Measurements from ENCODE around the gene CCDC51.

The CCDC51 gene

DNA sequence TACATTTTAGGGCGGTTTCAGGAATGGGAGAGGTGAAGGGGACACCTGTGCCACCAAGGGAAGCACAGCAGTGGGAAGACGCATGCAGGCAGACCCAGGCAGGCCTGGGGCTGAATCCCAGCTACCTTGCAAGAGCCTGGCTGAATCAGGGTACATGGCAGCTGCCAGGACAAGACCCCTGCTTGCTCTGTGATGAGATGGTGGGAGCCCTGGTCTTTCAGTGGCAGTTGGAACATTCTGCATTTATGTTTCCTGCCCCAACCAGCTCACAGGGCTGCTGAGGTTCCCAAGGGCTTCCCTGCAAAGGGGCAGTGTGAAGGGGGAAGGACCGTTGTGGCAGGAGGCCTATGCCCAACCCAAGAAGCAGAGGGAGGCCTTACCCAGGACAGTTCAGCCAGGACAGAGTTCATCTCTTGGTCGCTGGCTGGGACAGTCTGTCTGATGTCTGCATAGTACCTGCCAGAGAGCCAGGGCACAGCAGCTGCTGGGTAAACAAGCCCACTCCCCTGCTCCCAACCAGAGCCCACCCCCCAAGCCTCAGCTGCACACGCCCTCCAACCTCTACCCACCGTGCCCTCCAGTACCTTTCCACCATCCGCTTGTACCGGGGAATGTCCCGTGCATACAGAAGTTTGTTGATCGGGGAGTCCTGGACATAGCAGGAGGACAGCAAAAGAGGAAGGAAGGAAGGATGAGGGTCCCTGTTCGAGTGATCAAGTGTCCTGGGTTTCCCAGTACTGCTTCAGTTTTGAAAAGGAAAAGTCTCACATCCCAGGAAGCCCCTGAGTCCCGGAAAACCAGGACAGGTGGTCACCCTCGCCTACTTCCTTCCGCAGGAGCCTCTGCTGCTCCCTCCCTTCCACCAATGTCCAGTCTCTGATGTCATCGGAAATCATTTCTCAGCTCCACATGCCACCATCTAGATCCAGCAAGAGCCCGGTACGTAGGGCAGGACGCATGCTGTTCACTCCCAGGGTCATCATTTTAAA lies 33.2 kb downstream of the CCDC51 start:
- no peak for DNase-seq (ENCODE audit: low read depth)
- TF ChIP-seq CTCF (IDR thresholded peaks at IDR 0.05; ENCODE audit: low read length, missing control alignments) = no peak
- H3K4me3 ChIP-seq (replicated peaks; ENCODE audit: low read depth, low read length) = no peak overlapping the region

- DNase-seq (ENCODE audit: low read depth) = no peak
- H3K4me3 ChIP-seq (replicated peaks; ENCODE audit: low read depth, low read length) = no peak overlapping the region
- TF ChIP-seq CTCF (IDR thresholded peaks at IDR 0.05; ENCODE audit: low read length, missing control alignments) = no peak
Observed at GRCh38 chr3:48405971-48406370, 33.9 kb downstream of the CCDC51 start.

- no peak for DNase-seq (ENCODE audit: low read depth)
- no peak for TF ChIP-seq CTCF (IDR thresholded peaks at IDR 0.05; ENCODE audit: low read length, missing control alignments)
- H3K4me3 ChIP-seq (replicated peaks; ENCODE audit: low read depth, low read length) = no peak overlapping the region
Observed at GRCh38 chr3:48405343-48405881, 34.5 kb downstream of the CCDC51 start.

GRCh38 chr3:48404440-48405342 lies 35.2 kb downstream of the CCDC51 start:
- no peak overlapping the region for H3K4me3 ChIP-seq (replicated peaks; ENCODE audit: low read depth, low read length)
- no peak for TF ChIP-seq CTCF (IDR thresholded peaks at IDR 0.05; ENCODE audit: low read length, missing control alignments)
- DNase-seq (ENCODE audit: low read depth) = no peak

DNA sequence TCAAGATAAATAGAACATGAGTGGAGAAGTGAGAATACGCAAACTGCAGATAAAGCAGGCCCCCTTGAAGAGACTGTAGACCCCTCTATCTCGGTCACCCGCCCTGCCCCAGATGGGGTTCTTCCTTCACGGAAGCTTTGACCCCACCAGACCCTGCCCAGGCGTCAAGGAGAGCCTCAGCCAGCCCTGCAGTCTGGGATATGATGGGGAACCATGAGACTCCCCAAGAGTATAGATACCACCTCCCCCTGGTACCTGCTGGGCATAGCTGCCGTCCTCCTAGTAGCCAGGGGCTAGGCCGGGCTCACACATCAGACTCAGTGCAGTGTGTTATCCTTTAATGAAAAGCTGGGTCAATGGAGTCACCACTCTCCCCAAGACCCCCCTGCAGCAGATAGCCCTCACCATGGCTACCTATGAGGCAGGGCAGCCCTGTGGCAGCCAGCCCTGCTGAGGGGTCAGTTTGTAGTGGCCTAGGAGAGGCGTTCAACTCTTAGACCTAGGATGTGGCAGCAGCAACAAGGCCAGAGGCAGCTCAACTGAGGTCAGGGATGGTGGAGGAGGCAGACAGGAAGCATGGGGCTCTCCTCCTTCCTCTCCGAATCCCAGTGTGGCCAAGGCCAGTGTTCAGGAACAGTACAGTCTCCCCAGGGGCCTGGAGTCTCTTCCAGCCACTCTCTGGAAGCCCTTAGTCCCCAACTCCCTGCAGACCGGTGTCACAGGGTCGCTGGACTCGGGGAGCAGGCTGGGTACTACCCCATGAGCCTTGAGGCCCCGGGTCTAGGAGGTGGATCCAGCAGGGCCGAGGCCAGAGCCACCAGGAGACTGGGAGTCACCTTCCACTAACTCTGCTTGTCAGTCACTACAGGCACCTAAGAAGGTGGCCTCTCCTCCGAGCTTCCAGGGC lies 36.1 kb downstream of the CCDC51 start:
- no peak overlapping the region for H3K4me3 ChIP-seq (replicated peaks; ENCODE audit: low read depth, low read length)
- no peak for DNase-seq (ENCODE audit: low read depth)
- TF ChIP-seq CTCF (IDR thresholded peaks at IDR 0.05; ENCODE audit: low read length, missing control alignments) = no peak

DNA sequence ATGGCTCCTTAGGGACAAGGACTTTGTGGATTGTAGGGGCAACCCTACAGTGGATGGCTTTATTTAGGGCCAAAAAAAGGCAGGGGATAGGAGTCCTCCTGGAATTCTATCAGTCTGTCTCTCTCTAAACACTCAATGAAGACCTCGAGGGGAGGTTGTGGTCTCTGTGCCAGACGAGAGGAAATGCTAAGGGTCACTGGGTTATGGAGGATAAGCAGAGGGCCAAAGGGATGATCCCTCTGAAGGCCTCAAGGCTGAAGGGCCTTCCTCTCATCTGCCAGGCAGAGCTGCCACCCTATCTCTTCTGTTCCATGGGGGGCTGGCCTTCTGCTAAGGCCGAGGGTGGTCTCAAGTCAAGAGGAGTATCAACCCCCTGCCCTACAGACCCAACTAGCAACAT lies 37.0 kb downstream of the CCDC51 start:
- H3K4me3 ChIP-seq (replicated peaks; ENCODE audit: low read depth, low read length) = no peak overlapping the region
- DNase-seq (ENCODE audit: low read depth) = no peak
- TF ChIP-seq CTCF (IDR thresholded peaks at IDR 0.05; ENCODE audit: low read length, missing control alignments) = no peak

Measured in fibroblast of pulmonary artery (primary cell).